Measurements from ENCODE around the gene MFNG. TPM values are rescaled to one million over a fixed set of nuclear protein-coding genes. Genes with fewer than 3 reads are reported as not detected.

MFNG gene
- total RNA-seq, 1 experiment from 2014 or later: 3.3 TPM

- no peaks in the 10 kb centered on the region for H3K79me2 ChIP-seq (ENCODE audit: insufficient read depth, low read length)
- no peak for DNase-seq
- H3K23me2 ChIP-seq (ENCODE audit: insufficient read length, low read depth, low read length, poor library complexity, severe bottlenecking): peaks cover 9% of the 10 kb centered on the region
- H4K5ac ChIP-seq (ENCODE audit: insufficient read length, low read depth, low read length): no peak overlapping the region
- H3K27me3 Mint-ChIP-seq (ENCODE audit: low read depth): peaks cover 80% of the 10 kb centered on the region
- H2BK20ac ChIP-seq (ENCODE audit: low read depth, low read length, poor library complexity, severe bottlenecking): no peak overlapping the region
- no peak overlapping the region for H4K8ac ChIP-seq (replicated peaks; ENCODE audit: insufficient read length, low read depth, low read length)
- no peaks in the 10 kb centered on the region for H3K79me1 ChIP-seq (ENCODE audit: insufficient read depth, low read depth, low read length, poor library complexity, severe bottlenecking)
- 0 out of 3 replicates have a peak, but pooled peaks have one; percentile 21 for TF ChIP-seq CTCF (conservative IDR thresholded peaks at IDR 0.05)
- no peak overlapping the region for H3T11ph ChIP-seq (ENCODE audit: low read length)
- H3K4me1 Mint-ChIP-seq: peaks cover 28 to 58% of the 10 kb centered on the region in 2 experiments
- H3K27ac ChIP-seq (ENCODE audit: insufficient read length, low read depth, low read length): no peak overlapping the region
- H3K27ac Mint-ChIP-seq: peak overlapping the region in 2 of 3 experiments; percentile 7 to 57; a peak in 2 of 7 replicates
- H2AFZ ChIP-seq (ENCODE audit: low read length): no peak overlapping the region
- no CpG with 5 or more reads among the region's 18 CpGs for whole genome bisulfite sequencing (ENCODE audit: extremely low coverage, insufficient read length, low lambda C conversion rate)
- no peak overlapping the region for H2AK5ac ChIP-seq (ENCODE audit: insufficient read length, low read length)
- no peak overlapping the region for H2BK5ac ChIP-seq (ENCODE audit: insufficient read length, low read length)
- no peaks in the 10 kb centered on the region; a peak in 2 of 5 replicates for H3K9me3 Mint-ChIP-seq
- H3K27me3 ChIP-seq (ENCODE audit: insufficient read depth, low read length): no peaks in the 10 kb centered on the region; the same call in 1 of the 2 replicates
- no peak overlapping the region for H2BK120ac ChIP-seq (ENCODE audit: low read depth, low read length, poor library complexity, severe bottlenecking)
- no peak overlapping the region for H2BK12ac ChIP-seq (ENCODE audit: insufficient read length, low read depth, low read length)
- no peak overlapping the region for H4K91ac ChIP-seq (ENCODE audit: insufficient read length, low read depth, low read length)
- H3K9ac ChIP-seq (ENCODE audit: extremely low read depth, insufficient read length, low read length): no peak overlapping the region
- no peak overlapping the region for H3K56ac ChIP-seq (ENCODE audit: insufficient read length, low read depth, low read length)
- H3K14ac ChIP-seq (ENCODE audit: insufficient read depth, low read length): no peak overlapping the region
- H4K20me1 ChIP-seq (ENCODE audit: control insufficient read depth, insufficient read depth, insufficient read length): no peaks in the 10 kb centered on the region
- no peaks in the 10 kb centered on the region for H3K9me3 ChIP-seq (ENCODE audit: control insufficient read depth, low read depth, low read length)
- no peak overlapping the region for H3K4ac ChIP-seq (ENCODE audit: low read depth, low read length)
- peak overlapping the region; percentile 77 to 90 for H3K4me3 Mint-ChIP-seq
- H3K36me3 Mint-ChIP-seq (ENCODE audit: insufficient read depth in 1 of 3, low read depth in 3 of 3): no peaks in the 10 kb centered on the region
- H3K4me1 ChIP-seq (ENCODE audit: insufficient read depth, low read length): no peaks in the 10 kb centered on the region
- no peak overlapping the region for H3K23ac ChIP-seq (ENCODE audit: insufficient read length, low read depth, low read length)
- peak overlapping the region; percentile 65 for H3K4me2 ChIP-seq (ENCODE audit: insufficient read depth, insufficient read length, low read length)
- no peak overlapping the region for H2BK15ac ChIP-seq (ENCODE audit: low read depth, low read length)
- H3K18ac ChIP-seq (ENCODE audit: insufficient read length, low read depth, low read length): no peak overlapping the region
These were observed 65.3 kb downstream of the MFNG start for GRCh38 chr22:37420686-37421467.

Measured in H9 (cell line).